ENCODE results near the gene FBRS.
A peak's percentile ranks its signal among the peaks of the same experiment; 100 is the strongest.
"Not testable (repeated sequence)": the region's sequence is repeated elsewhere in the genome, so short reads cannot be mapped to it uniquely, and the experiment has no call there.

The FBRS gene

GRCh38 chr16:30657866-30658730 lies at the start of gene FBRS:
Gene FBRS, plus strand, starts transcription at chr16:30658431. Its CDS starts 1,088 bp downstream, at chr16:30659519.
- DNase-seq (ENCODE audit: low spot score): peak; percentile 100

GRCh38 chr16:30609002-30609925 lies 49.0 kb upstream of the FBRS start:
- DNase-seq (ENCODE audit: low spot score): no peak

GRCh38 chr16:30609926-30610839 lies 48.0 kb upstream of the FBRS start, which contains the start of gene ZNF689:
Gene ZNF689, minus strand, starts transcription at chr16:30610389. Its CDS starts 348 bp downstream, at chr16:30610041.
- peak; percentile 96 for DNase-seq (ENCODE audit: low spot score)

GRCh38 chr16:30615358-30616091 lies 42.7 kb upstream of the FBRS start:
- DNase-seq (ENCODE audit: low spot score): no peak

GRCh38 chr16:30619202-30619601 lies 39.0 kb upstream of the FBRS start:
- DNase-seq (ENCODE audit: low spot score): no peak

DNA sequence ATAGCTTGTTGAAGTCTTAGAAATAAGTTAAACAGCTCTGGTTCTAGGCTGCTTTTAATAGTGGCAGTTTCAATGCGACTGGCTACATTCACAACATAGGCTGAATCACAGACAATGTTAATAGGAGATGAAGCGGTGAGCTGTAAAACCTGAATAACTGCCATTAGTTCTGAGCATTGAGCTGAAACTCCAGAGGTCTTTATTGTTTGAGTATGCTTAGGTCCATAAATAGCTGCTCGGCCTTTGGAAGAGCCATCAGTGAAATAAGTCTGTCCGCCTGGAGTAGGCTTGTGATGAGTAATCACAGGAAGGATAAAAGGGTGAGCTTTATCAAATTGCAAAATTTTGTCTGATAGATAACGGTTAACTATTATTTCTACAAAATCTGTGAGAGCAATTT lies 38.6 kb upstream of the FBRS start:
- DNase-seq (ENCODE audit: low spot score): no peak

DNA sequence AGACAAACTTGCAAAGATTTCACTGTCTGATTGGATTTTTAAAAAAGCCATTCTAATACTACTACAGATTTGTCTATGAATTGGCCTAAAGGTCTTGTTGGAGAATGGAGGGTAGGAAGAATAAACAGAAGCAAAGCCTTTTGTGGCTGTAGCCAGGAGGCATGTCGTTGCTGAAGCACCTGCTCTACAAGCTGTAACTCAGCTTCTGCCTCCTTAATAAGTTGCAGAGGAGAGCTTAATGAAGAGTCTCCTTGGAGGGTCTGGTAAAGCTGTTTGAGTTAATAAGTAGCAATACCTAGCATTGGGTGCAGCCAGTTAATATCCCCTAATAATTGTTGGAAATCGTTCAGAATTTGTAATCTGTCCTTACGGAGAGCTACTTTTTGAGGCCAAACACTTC lies 38.1 kb upstream of the FBRS start:
- no peak for DNase-seq (ENCODE audit: low spot score)

DNA sequence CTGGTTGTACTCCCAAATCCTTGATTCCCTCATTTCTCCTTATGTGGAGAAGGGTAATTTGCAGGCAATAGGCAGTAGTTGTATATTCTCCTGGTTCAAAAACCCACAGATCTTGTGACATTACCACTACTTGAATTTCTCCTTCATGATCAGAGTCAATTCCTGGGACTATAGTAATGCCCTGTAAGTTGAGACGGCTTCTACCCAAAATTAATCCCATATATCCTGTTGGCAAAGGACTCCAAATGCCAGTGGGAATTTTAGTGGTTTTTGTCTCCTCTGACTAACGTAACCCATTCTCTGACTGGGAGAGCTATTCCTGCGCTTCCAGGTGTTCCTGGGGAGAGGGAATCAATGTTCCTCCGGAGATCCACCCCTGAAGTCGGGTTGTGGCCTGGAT lies 36.5 kb upstream of the FBRS start:
- no peak for DNase-seq (ENCODE audit: low spot score)

- no peak for DNase-seq (ENCODE audit: low spot score)
Observed at GRCh38 chr16:30622455-30623032, 35.7 kb upstream of the FBRS start.

GRCh38 chr16:30623536-30624283 lies 34.5 kb upstream of the FBRS start:
- DNase-seq (ENCODE audit: low spot score): no peak

DNA sequence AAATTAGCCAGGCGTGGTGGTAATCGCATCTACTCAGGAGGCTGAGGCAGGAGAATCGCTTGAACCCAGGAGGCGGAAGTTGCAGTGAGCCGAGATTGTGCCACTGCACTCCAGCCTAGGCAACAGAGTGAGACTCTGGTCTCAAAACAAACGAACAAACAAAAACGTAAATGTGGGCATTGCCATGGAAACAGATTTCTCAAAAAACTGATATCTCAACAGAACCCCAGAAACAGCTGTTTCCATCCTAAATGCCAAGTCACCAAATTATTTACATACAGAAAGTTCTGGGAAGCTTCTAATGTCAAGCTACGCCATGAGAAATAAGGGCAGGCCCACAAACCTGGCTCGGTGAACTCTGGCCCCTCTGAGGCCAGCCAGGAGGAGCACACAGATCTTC lies 32.0 kb upstream of the FBRS start:
- no peak for DNase-seq (ENCODE audit: low spot score)

DNA sequence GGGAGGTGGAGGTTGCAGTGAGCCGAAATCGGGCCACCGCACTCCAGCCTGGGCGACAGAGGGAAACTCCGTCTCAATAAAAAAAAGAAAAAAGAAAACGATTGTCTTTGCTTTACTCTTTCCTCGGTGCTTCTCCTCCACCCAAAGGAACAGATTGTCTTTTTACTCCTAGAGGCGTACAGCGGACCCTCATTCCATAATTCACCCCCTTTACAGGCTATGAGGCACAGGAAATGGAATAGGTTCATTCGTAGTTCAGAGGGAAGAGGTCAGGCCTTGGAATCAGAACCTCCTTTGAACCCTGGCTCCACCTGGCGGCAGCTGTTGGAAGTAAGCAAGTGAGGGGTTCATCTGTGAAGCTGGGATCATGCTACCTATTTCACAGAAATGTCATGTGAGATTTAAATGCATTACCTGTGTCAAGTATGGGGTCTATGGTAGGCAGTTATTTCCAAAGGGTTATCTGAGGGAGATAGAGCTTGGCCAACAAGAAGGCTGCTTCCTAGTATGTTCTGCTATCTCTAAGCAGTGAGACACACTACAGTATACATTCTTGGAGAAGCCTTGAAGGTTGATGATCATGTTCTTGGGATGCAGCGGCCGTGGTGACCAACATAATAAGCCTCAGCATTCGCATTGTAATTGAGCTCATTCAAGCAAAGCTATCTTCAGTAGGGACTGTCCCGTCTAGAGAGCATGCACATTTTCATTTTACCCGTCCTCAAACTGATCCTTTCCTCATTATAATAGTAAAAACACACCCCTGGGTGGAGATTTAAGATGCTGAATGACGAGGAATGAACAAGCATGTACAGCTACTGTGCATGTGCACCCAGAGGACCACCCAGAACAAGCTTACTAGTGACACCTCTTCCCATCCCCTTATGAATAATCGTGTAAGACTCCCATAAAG lies 29.3 kb upstream of the FBRS start:
- peak; percentile 85 for DNase-seq (ENCODE audit: low spot score)

GRCh38 chr16:30632454-30632853 lies 25.8 kb upstream of the FBRS start:
- not testable (repeated sequence) for DNase-seq (ENCODE audit: low spot score)

DNA sequence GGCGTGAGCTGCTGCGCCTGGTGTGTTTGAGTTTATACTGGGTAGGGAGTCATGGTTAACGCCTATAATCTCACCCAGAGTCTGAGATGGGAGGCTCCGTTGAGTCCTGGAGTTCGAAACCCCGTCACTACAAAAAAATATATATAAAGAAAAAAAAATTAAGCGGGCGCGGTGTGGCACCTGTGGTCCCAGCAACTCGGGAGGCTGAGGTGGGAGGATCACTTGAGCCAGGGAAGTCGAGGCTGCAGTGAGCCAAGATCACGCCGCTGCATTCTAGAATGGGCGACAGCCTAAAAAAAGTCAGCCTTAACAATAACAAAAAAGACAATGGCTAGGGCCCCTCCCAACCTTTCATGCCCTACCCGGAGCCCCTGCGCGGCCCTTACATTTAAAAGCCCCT lies 24.7 kb upstream of the FBRS start:
- DNase-seq (ENCODE audit: low spot score): no peak

- DNase-seq (ENCODE audit: low spot score): no peak
Observed at GRCh38 chr16:30636599-30636998, 21.6 kb upstream of the FBRS start.

GRCh38 chr16:30637139-30637538 lies 21.1 kb upstream of the FBRS start:
- not testable (repeated sequence) for DNase-seq (ENCODE audit: low spot score)

GRCh38 chr16:30637944-30638343 lies 20.3 kb upstream of the FBRS start:
- peak; percentile 45 for DNase-seq (ENCODE audit: low spot score)

DNA sequence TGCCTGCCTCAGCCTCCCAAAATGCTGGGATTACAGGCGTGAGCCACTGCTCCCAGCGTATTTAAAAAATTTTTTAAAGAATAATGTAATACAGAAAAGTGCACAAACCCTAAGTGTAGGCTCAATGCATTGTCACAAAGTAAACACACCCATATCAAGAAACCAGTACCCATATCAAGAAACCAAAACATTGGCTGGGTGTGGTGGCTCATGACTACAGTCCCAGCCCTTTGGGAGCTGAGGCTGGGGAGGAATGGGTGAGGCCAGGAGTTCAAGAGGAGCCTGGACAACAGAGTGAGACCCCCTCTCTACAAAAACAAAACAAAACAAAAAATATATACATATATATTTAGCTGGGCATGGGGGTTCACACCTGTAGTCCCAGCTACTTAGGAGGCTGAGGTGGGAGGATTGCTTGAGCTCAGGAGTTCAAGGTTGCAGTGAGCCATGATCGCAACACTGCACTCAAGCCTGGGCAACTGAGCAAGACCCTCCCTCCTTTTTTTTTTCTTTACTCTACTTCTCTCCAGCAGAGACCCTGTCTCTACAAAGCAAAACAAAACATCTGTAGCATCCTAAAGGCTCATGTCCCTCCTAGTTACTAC lies 16.8 kb upstream of the FBRS start:
- DNase-seq (ENCODE audit: low spot score): no peak

Measured in LoVo (cell line).